GM12878 (cell line): ENCODE measurements around the gene HMGN4. TPM values are rescaled to one million over a fixed set of nuclear protein-coding genes. Genes with fewer than 3 reads are reported as not detected.
A peak's percentile ranks its signal among the peaks of the same experiment; 100 is the strongest.

Experiments used
- ATAC-seq: fragments of 200-7000 bp; cut with Tn5 transposase; 3 replicates; pipeline ENCODE4 v1.9.1; 2020; ENCODE audit warnings: mild to moderate bottlenecking, moderate library complexity
- BruUV-seq: library from RNA; stranded (reverse); fragments of 400-500 nt; replicated peaks from 2 replicates; lab custom pipeline; 2021; lab: Mats Ljungman, UMichigan
- CTCF ChIA-PET: fragments of 300-600 bp; sonication (Branson Sonifier 250); formaldehyde crosslinking; extraction: SDS; loops from one replicate; lab custom pipeline; 2021; ENCODE audit warnings: inconsistent platforms; lab: Yijun Ruan, JAX
- POLR2A ChIA-PET: fragments of 350-600 bp; formaldehyde crosslinking; extraction: SDS; loops from one replicate; lab custom pipeline; 2021; ENCODE audit warnings: inconsistent platforms; lab: Charles Lee
- RAD21 ChIA-PET: fragments of 300-600 bp; sonication (Branson Sonifier 250); formaldehyde crosslinking; loops from one replicate; lab custom pipeline; 2023; ENCODE audit warnings: antibody characterized with exemption; ENCODE audit not compliant: unreplicated experiment; lab: Charles Lee
- SMC1A ChIA-PET: fragments of 300-600 bp; sonication (Branson Sonifier 250); formaldehyde crosslinking; loops from one replicate; lab custom pipeline; 2023; ENCODE audit not compliant: unreplicated experiment, uncharacterized antibody; lab: Charles Lee
- DNase-seq: peaks from one replicate; pipeline ENCODE4 v3.0.0-alpha.2; 2011; ENCODE audit warnings: low read depth, low spot score
- FAIRE-seq: peaks from 3 replicates; lab custom pipeline; 2011; peaks lifted over from hg19 to GRCh38; lab: Jason Lieb, UNC
- H2AFZ ChIP-seq: 2 replicates; pipeline ENCODE4 v1.6.0; 2011; ENCODE audit warnings: low read depth, low read length, control low read depth; ENCODE audit not compliant: control insufficient read depth
- H3K27ac ChIP-seq: 2 replicates; pipeline ENCODE4 v1.5.1; 2011; ENCODE audit warnings: control low read depth; ENCODE audit not compliant: control insufficient read depth, insufficient read depth
- H3K27me3 ChIP-seq, 2 experiments: replicated peaks in 1 of 2; 2 replicates each; pipeline versions ENCODE4 v1.6.0 to v1.6.1; 2011; ENCODE audit warnings: low read length in 1 of 2; ENCODE audit not compliant: control insufficient read depth in 2 of 2, insufficient read depth in 2 of 2
- H3K36me3 ChIP-seq, 2 experiments: 2 replicates each; pipeline ENCODE4 v1.5.1; 2011; ENCODE audit warnings: low read length in 1 of 2; ENCODE audit not compliant: control insufficient read depth in 2 of 2, insufficient read depth in 2 of 2
- H3K4me1 ChIP-seq: 2 replicates; pipeline ENCODE4 v1.6.1; 2011; ENCODE audit warnings: mild to moderate bottlenecking, low read length, moderate library complexity, mixed read lengths; ENCODE audit not compliant: control insufficient read depth, insufficient read depth
- H3K4me2 ChIP-seq: 2 replicates; pipeline ENCODE4 v1.6.0; 2011; ENCODE audit warnings: control low read depth; ENCODE audit not compliant: control insufficient read depth, insufficient read depth
- H3K4me3 ChIP-seq: fragments of 200-600 bp; sonication (generic); 2 replicates; pipeline ENCODE4 v1.5.1; 2016
- H3K79me2 ChIP-seq: 2 replicates; pipeline ENCODE4 v1.6.0; 2011; ENCODE audit warnings: low read length; ENCODE audit not compliant: control insufficient read depth, insufficient read depth
- H3K9ac ChIP-seq: 2 replicates; pipeline ENCODE4 v1.8.0; 2011; ENCODE audit warnings: low read length, control low read depth, mixed read lengths; ENCODE audit not compliant: control insufficient read depth, insufficient read depth
- H3K9me3 ChIP-seq: replicated peaks from 3 replicates; pipeline ENCODE4 v1.5.1; 2011; ENCODE audit warnings: mild to moderate bottlenecking, low read length; ENCODE audit not compliant: control insufficient read depth, insufficient read depth
- H4K20me1 ChIP-seq: 2 replicates; pipeline ENCODE4 v1.6.0; 2011; ENCODE audit not compliant: control insufficient read depth, insufficient read depth
- BHLHE40 ChIP-seq, 2 experiments: fragments of 450-650 bp in 1 of 2; IDR thresholded peaks; 2 replicates each; pipeline ENCODE4 v1.6.1; 2011 to 2017; ENCODE audit warnings: low read depth in 2 of 2, borderline replicate concordance in 1 of 2, improper control_type of control experiment in 1 of 2, low read length in 1 of 2, mild to moderate bottlenecking in 1 of 2
- CREM ChIP-seq: IDR thresholded peaks from 2 replicates; pipeline ENCODE4 v1.6.1; 2014; ENCODE audit warnings: antibody characterized with exemption, low read depth
- FOXK2 ChIP-seq: fragments of 450-650 bp; IDR thresholded peaks from 2 replicates; pipeline ENCODE4 v1.6.1; 2017; ENCODE audit warnings: mild to moderate bottlenecking, moderate library complexity
- IKZF1 ChIP-seq: fragments of 450-650 bp; conservative IDR thresholded peaks from 2 replicates; pipeline ENCODE4 v1.6.1; 2017; ENCODE audit warnings: antibody characterized with exemption, mild to moderate bottlenecking
- NFXL1 ChIP-seq: fragments of 450-650 bp; IDR thresholded peaks from 2 replicates; pipeline ENCODE4 v1.6.1; 2017; ENCODE audit warnings: antibody characterized with exemption, mild to moderate bottlenecking, borderline replicate concordance
- WGBS: methylation state at CpG from one replicate; pipeline ENCODE4 v1.1.6; 2016; ENCODE audit warnings: low lambda C conversion rate; ENCODE audit not compliant: insufficient replicate concordance, insufficient coverage; ENCODE audit errors: missing lambda C conversion rate; 5-methylcytosine and 5-hydroxymethylcytosine counted together
- in situ Hi-C: fragments of 300-500 bp; cut with MboI; formaldehyde crosslinking; loops from 9 replicates; pipeline ENCODE4 v1.14.3; 2018; ENCODE audit warnings: mixed read lengths
- intact Hi-C: fragments of 100-400 bp; cut with micrococcal nuclease; formaldehyde crosslinking; loops from one replicate; pipeline ENCODE4 v1.14.2; 2022; ENCODE audit not compliant: unreplicated experiment
- polyA plus RNA-seq, 11 experiments: library from polyadenylated mRNA; depleted of rRNA in 4 of 11; unstranded in 6 of 11; stranded (reverse) in 5 of 11; fragments of >200 nt; fragmentation: Nextera tagmentation in 4 of 11; fragmentation: Illumina TruSeq in 1 of 11; extraction: Ambion mirVana in 4 of 11; extraction: Trizol in 1 of 11; gene quantifications; 1 replicate in 1 of 11; 2 replicates in 10 of 11; pipeline versions ENCODE4 v1.2.1 to v1.2.3, GENCODE V29; 2011 to 2016; ENCODE audit warnings: inconsistent platforms in 2 of 11, missing spikeins in 2 of 11, low read depth in 1 of 11
- total RNA-seq, 4 experiments: library from RNA; depleted of rRNA in 3 of 4; stranded (reverse); fragments of >200 nt in 3 of 4; fragmentation: Illumina TruSeq in 1 of 4; extraction: Trizol in 1 of 4; gene quantifications; 2 replicates each; pipeline versions ENCODE4 v1.2.1 to v1.2.3, GENCODE V29; 2013 to 2021

HMGN4 gene
- total and polyA plus RNA-seq, 10 of the 15 experiments (the other 5 are each of a cell fraction or from before 2014, with no cell fraction given) = 26.7 to 99.1 (median 76.7) TPM

DNA sequence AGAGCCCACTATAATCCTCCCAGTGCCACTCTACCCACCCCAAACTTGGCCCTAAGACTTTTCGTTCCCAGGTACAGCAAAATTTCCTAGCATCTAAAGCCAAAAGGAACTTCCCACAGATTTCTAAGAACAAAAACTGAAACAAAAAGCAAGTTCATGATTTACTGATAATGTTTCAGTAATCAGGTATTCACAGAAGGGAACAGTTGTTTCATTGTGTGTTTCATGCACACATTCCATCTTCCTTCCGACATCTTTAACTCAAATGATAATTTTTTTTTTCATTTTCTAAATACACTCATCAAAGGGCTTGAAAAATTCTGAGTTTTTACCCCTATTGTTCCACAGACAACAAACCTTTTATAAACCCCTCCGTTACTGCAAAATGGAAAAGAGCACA is 44.0 kb upstream of the HMGN4 start:
- Histone ChIP-seq H3K27me3 (no peaks in the 10 kb centered on the region; a peak in 1 of 4 replicates), H2AFZ (no peak overlapping the region), H3K4me1 (no peaks in the 10 kb centered on the region), H3K27ac (no peak overlapping the region), H3K36me3 (no peaks in the 10 kb centered on the region), H3K79me2 (no peaks in the 10 kb centered on the region), H4K20me1 (no peaks in the 10 kb centered on the region), H3K4me2 (no peak overlapping the region), H3K9me3 (no peaks in the 10 kb centered on the region), H3K9ac (no peak overlapping the region), H3K4me3 (no peak overlapping the region)
- no peak for TF ChIP-seq CREM
- TF ChIP-seq NFXL1 = no peak
- TF ChIP-seq IKZF1 = no peak
- ChIA-PET SMC1A (interaction anchor here (1.0 kb wide), 2 partner anchors 9 to 17 kb away, joined by 3 to 4 read pairs; no protein-coding TSS in a partner anchor), POLR2A (no interaction called here), CTCF (interaction anchor here (0.7 to 1.6 kb wide), 3 partner anchors 10 to 681 kb away, joined by 3 to 6 read pairs (median 5); no protein-coding TSS in a partner anchor), RAD21 (no interaction called here)
- no TSS peak for BruUV-seq
- DNase-seq = no peak
- no peak for ATAC-seq
- in situ Hi-C loops = no loop called here
- intact Hi-C loops = no loop called here
- WGBS = 92% methylated on average over 3 of the region's 3 CpGs
- no peak for FAIRE-seq

DNA sequence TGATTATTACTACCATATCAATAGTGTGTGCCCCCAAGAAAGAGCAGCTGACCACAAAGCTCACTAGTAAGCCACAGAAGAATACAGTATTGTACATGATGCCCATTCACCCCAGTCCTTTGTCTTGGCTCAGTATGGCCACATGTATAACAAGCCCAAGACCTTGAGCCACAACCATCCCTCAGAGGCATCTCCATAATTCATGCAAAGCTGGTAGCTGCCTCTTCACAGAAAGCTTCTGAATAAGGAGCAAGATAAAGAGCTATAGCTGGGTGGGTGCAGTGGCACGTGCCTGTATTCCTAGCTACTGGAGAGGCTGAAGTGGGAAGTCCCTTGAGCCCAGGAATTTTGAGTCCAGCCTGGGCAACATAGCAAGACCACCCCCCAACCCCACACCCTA is 42.9 kb upstream of the HMGN4 start:
- Histone ChIP-seq H3K9me3 (no peaks in the 10 kb centered on the region), H3K4me1 (no peaks in the 10 kb centered on the region), H4K20me1 (no peaks in the 10 kb centered on the region), H3K27me3 (no peaks in the 10 kb centered on the region; a peak in 1 of 4 replicates), H3K27ac (no peak overlapping the region), H2AFZ (no peak overlapping the region), H3K36me3 (no peaks in the 10 kb centered on the region), H3K4me3 (no peak overlapping the region), H3K79me2 (no peaks in the 10 kb centered on the region), H3K9ac (no peak overlapping the region), H3K4me2 (no peak overlapping the region)
- RAD21 ChIA-PET = interaction anchor here (0.6 to 0.8 kb wide), 3 partner anchors 60 to 117 kb away, joined by 3 read pairs; no protein-coding TSS in a partner anchor
- TF ChIP-seq FOXK2 = no peak
- peak in 1 of 2 experiments; percentile 18; a peak in 1 of 4 replicates for TF ChIP-seq BHLHE40 (IDR thresholded peaks at IDR 0.05; ENCODE audit: borderline replicate concordance in 1 of 2, low read depth in 2 of 2, low read length in 1 of 2)
- POLR2A ChIA-PET = interaction anchor here (0.8 kb wide), 1 partner anchor 8 kb away, joined by 5 read pairs; no protein-coding TSS in a partner anchor
- no peak for ATAC-seq
- intact Hi-C loops (no loop called here), in situ Hi-C loops (no loop called here)
- no TSS peak for BruUV-seq
- no peak for DNase-seq
- FAIRE-seq = no peak
- WGBS = 0% methylated on average over 1 of the region's 1 CpG
- CTCF ChIA-PET = interaction anchor here (1.0 to 1.6 kb wide), 4 partner anchors 9 to 632 kb away, joined by 3 to 6 read pairs (median 4); no protein-coding TSS in a partner anchor
- SMC1A ChIA-PET = interaction anchor here (0.8 to 0.9 kb wide), 2 partner anchors 8 to 10 kb away, joined by 3 read pairs; no protein-coding TSS in a partner anchor
